Gastroesophageal sphincter (tissue), 4 donors: ENCODE measurements around the gene INSYN2A. TPM values are rescaled to one million over a fixed set of nuclear protein-coding genes. Genes with fewer than 3 reads are reported as not detected.
A peak's percentile ranks its signal among the peaks of the same experiment; 100 is the strongest.

Source experiments
- ATAC-seq: fragments of 150-250 bp; one replicate; pipeline ENCODE4 v1.9.1; 2016; ENCODE audit warnings: mild to moderate bottlenecking, moderate library complexity
- H3K27ac ChIP-seq, 4 donors: fragments of 200-600 bp; sonication (generic) in 3 of 4; 1 replicate in 3 of 4; 2 replicates in 1 of 4; pipeline ENCODE4 v1.5.1; 2016 to 2019
- H3K27me3 ChIP-seq: fragments of 200-600 bp; sonication (generic); one replicate; pipeline ENCODE4 v1.5.1; 2019
- H3K36me3 ChIP-seq, 2 donors: fragments of 200-600 bp; sonication (generic); one replicate each; pipeline ENCODE4 v1.5.1; 2019; ENCODE audit warnings: control low read depth in 1 of 2
- H3K4me1 ChIP-seq, 3 donors: fragments of 200-600 bp; sonication (generic); 1 replicate in 2 of 3; 2 replicates in 1 of 3; pipeline ENCODE4 v1.5.1; 2016 to 2019; ENCODE audit warnings: control low read depth in 2 of 3
- H3K4me3 ChIP-seq, 2 donors: fragments of 200-600 bp; sonication (generic); one replicate each; pipeline ENCODE4 v1.5.1; 2019; ENCODE audit warnings: mild to moderate bottlenecking in 1 of 2, moderate library complexity in 1 of 2
- H3K9me3 ChIP-seq, 3 donors: fragments of 200-600 bp; sonication (generic); one replicate each; pipeline ENCODE4 v1.5.1; 2017 to 2019; ENCODE audit warnings: control low read depth in 2 of 3
- CTCF ChIP-seq, 4 experiments: fragments of 200-600 bp in 2 of 4; fragments of 450-650 bp in 2 of 4; sonication (generic) in 1 of 4; IDR thresholded peaks; one replicate each; pipeline ENCODE4 v1.5.1; 2017 to 2019; ENCODE audit warnings: antibody characterized with exemption in 4 of 4, mild to moderate bottlenecking in 2 of 4, moderate library complexity in 2 of 4
- EP300 ChIP-seq: sonication (generic); formaldehyde crosslinking; IDR thresholded peaks from one replicate; pipeline ENCODE4 v1.6.1; 2017; ENCODE audit warnings: antibody characterized with exemption, mild to moderate bottlenecking
- POLR2A ChIP-seq, 2 donors: fragments of 450-650 bp; IDR thresholded peaks; one replicate each; pipeline ENCODE4 v1.6.1; 2017; ENCODE audit warnings: antibody characterized with exemption in 2 of 2, mild to moderate bottlenecking in 2 of 2, moderate library complexity in 1 of 2
- POLR2AphosphoS5 ChIP-seq: sonication (generic); formaldehyde crosslinking; IDR thresholded peaks from one replicate; pipeline ENCODE4 v1.6.1; 2017; ENCODE audit warnings: antibody characterized with exemption
- WGBS, 2 donors: methylation state at CpG; one replicate each; pipeline ENCODE4 v1.1.5; 2018; ENCODE audit warnings: low coverage in 1 of 2; 5-methylcytosine and 5-hydroxymethylcytosine counted together
- total RNA-seq, 4 donors: library from RNA; depleted of rRNA; stranded (reverse); fragments of >200 nt; gene quantifications; one replicate each; pipeline ENCODE4 v1.1.0, GENCODE V29; 2016

Gene INSYN2A
- total RNA-seq, 4 donors from 2014 or later, result 0.22 to 0.85 (median 0.40) TPM; not detected in 1

DNA sequence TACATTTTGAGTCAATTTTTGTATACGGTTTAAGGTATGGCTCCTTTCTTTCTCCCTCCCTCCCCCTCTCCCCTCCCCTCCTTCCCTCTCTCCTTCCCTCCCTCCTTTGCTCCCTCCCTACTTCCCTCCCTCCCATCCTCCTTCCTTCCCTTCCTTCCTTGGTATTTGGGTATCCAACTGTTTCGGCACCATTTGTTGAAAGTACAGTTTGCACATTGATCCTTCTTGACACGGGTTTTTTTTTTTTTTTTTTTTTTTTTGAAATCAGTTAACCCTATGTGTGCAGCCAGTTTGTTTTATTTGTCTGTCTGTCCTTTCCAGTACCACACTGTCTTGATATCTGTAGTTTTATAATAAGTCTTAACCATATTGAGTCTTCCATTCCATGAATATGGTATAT is 39.9 kb upstream of the INSYN2A start:
- Histone ChIP-seq H3K4me3 (no peak overlapping the region), H3K36me3 (no peaks in the 10 kb centered on the region), H3K4me1 (no peaks in the 10 kb centered on the region), H3K9me3 (no peaks in the 10 kb centered on the region), H3K27me3 (no peaks in the 10 kb centered on the region), H3K27ac (no peak overlapping the region)
- 74 to 86% methylated on average over 1 to 3 of the region's 3 CpGs for WGBS, 2 donors
- no peak for ATAC-seq
- no peak for TF ChIP-seq CTCF (IDR thresholded peaks at IDR 0.05)
- no peak for TF ChIP-seq EP300
- no peak for TF ChIP-seq POLR2AphosphoS5
- TF ChIP-seq POLR2A (IDR thresholded peaks at IDR 0.05), result no peak

GRCh38 chr10:127234306-127234800 is 38.0 kb upstream of the INSYN2A start:
- no peaks in the 10 kb centered on the region for H3K4me1 ChIP-seq
- TF ChIP-seq POLR2A (IDR thresholded peaks at IDR 0.05) (no peak), EP300 (no peak), CTCF (IDR thresholded peaks at IDR 0.05) (no peak), POLR2AphosphoS5 (no peak)
- H3K27ac ChIP-seq, result no peak overlapping the region
- H3K9me3 ChIP-seq, result no peaks in the 10 kb centered on the region
- WGBS, 2 donors, result 67 to 84% methylated on average over 1 of the region's 1 CpG
- no peak for ATAC-seq
- no peaks in the 10 kb centered on the region for H3K27me3 ChIP-seq
- no peaks in the 10 kb centered on the region for H3K36me3 ChIP-seq
- H3K4me3 ChIP-seq, result no peak overlapping the region

DNA sequence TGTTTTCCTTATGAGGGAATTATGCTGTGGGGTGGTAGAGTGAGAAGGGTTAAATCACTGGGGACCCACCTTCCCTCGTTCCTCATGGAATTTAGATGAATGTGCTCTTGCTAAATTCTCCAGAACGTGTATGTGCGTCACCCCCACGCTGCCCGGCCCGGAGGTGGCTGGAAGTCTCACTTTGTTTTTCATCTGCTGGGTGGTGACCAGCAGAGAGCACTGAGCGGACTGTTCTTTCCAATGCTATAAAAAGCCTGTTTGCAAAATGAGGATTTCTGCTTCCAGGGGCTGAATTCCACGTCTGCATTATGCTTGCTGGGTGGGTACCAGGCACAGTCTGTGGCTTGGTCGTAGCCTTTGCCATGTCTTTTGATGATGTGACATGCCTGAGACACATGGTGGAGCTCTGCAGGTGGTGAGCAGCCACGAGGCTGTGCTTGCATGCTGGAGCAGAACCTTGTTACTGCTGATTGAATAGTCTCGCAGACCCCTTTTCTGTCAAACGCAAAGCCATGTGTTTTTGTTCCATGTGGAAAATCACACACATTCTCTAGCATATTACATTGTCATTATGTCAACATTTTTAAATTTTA is 31.9 kb upstream of the INSYN2A start:
- no peak overlapping the region for H3K27ac ChIP-seq
- no peaks in the 10 kb centered on the region for H3K27me3 ChIP-seq
- WGBS, 2 donors, result 64 to 69% methylated on average over 8 to 9 of the region's 12 CpGs
- H3K9me3 ChIP-seq, result no peaks in the 10 kb centered on the region
- ATAC-seq, result no peak
- H3K36me3 ChIP-seq, result peaks cover 0 to 10% of the 10 kb centered on the region in 2 donors
- TF ChIP-seq CTCF (IDR thresholded peaks at IDR 0.05) (no peak), POLR2AphosphoS5 (peak; percentile 30)
- H3K4me1 ChIP-seq, result no peaks in the 10 kb centered on the region
- H3K4me3 ChIP-seq, result no peak overlapping the region

- H3K36me3 ChIP-seq, result peaks cover 0 to 10% of the 10 kb centered on the region in 2 donors
Observed at GRCh38 chr10:127227663-127228062, 31.3 kb upstream of the INSYN2A start.

More at GRCh38 chr10:127227663-127228062, 31.3 kb upstream of the INSYN2A start:
- WGBS, 2 donors, result 75 to 100% methylated on average over 1 of the region's 1 CpG
- no peaks in the 10 kb centered on the region for H3K9me3 ChIP-seq
- no peak for TF ChIP-seq POLR2AphosphoS5
- no peak for TF ChIP-seq CTCF (IDR thresholded peaks at IDR 0.05)
- no peak for TF ChIP-seq POLR2A (IDR thresholded peaks at IDR 0.05)
- no peak for TF ChIP-seq EP300
- no peak overlapping the region for H3K4me3 ChIP-seq
- H3K27me3 ChIP-seq, result no peaks in the 10 kb centered on the region
- H3K4me1 ChIP-seq, result no peaks in the 10 kb centered on the region
- ATAC-seq, result no peak
- no peak overlapping the region for H3K27ac ChIP-seq
